K562 (cell line): ENCODE data around the gene DRG1. TPM values are rescaled to one million over a fixed set of nuclear protein-coding genes. Genes with fewer than 3 reads are reported as not detected.

ENCODE experiments used
- ATAC-seq: fragments of 200-7000 bp; cut with Tn5 transposase; 3 replicates; pipeline ENCODE4 v1.9.1; 2020; ENCODE audit warnings: moderate library complexity
- BruUV-seq: library from RNA; stranded (reverse); fragments of 400-500 nt; replicated peaks from 2 replicates; lab custom pipeline; 2021; lab: Mats Ljungman, UMichigan
- CTCF ChIA-PET: fragments of 300-600 bp; formaldehyde crosslinking; extraction: SDS; loops from one replicate; lab custom pipeline; 2021; ENCODE audit warnings: low intra/inter-chr PET ratio; lab: Yijun Ruan, JAX
- POLR2A ChIA-PET: fragments of 300-600, 350-650 bp; sonication (Branson Sonifier 250); formaldehyde crosslinking; extraction: SDS; loops from one replicate; lab custom pipeline; 2021; ENCODE audit warnings: antibody characterized with exemption, inconsistent platforms; lab: Yijun Ruan, JAX
- DNase-seq, 4 experiments: peaks; one replicate each; pipeline versions ENCODE4 v3.0.0 to v3.0.0-alpha.2; 2011 to 2018; ENCODE audit warnings: low spot score in 3 of 4, mixed read lengths in 3 of 4; ENCODE audit errors: extremely low read depth in 1 of 4
- FAIRE-seq: peaks from 2 replicates; lab custom pipeline; 2011; peaks lifted over from hg19 to GRCh38; lab: Jason Lieb, UNC
- H2AFZ ChIP-seq: 2 replicates; pipeline ENCODE4 v1.6.0; 2011; ENCODE audit warnings: low read depth, low read length, control low read depth, inconsistent platforms
- H3K27ac ChIP-seq: fragments of 200-600 bp; 3 replicates; pipeline ENCODE4 v1.8.0; 2011; ENCODE audit warnings: low read depth, mild to moderate bottlenecking, control low read depth, inconsistent platforms, low read length, moderate library complexity, mixed read lengths; ENCODE audit errors: extremely low read depth
- H3K27me3 ChIP-seq, 2 experiments: fragments of 300-600 bp in 1 of 2; 2 replicates in 1 of 2; 3 replicates in 1 of 2; pipeline versions ENCODE4 v1.6.0 to v1.8.0; 2011; ENCODE audit warnings: inconsistent platforms in 2 of 2, low read length in 2 of 2, mild to moderate bottlenecking in 1 of 2, mixed read lengths in 1 of 2, moderate library complexity in 1 of 2; ENCODE audit not compliant: control insufficient read depth in 2 of 2, insufficient read depth in 2 of 2
- H3K36me3 ChIP-seq: fragments of 300-600 bp; 3 replicates; pipeline ENCODE4 v1.8.0; 2011; ENCODE audit warnings: mild to moderate bottlenecking, low read length, inconsistent platforms; ENCODE audit not compliant: control insufficient read depth, insufficient read depth
- H3K4me1 ChIP-seq, 2 experiments: fragments of 200-600 bp in 1 of 2; replicated peaks in 1 of 2; 2 replicates in 1 of 2; 3 replicates in 1 of 2; pipeline versions ENCODE4 v1.5.1 to v1.8.0; 2011; ENCODE audit warnings: inconsistent platforms in 2 of 2, low read length in 2 of 2, mild to moderate bottlenecking in 1 of 2, mixed read lengths in 1 of 2, moderate library complexity in 1 of 2; ENCODE audit not compliant: control insufficient read depth in 2 of 2, insufficient read depth in 2 of 2
- H3K4me2 ChIP-seq: 2 replicates; pipeline ENCODE4 v1.6.1; 2011; ENCODE audit warnings: low read length, control low read depth, inconsistent platforms, mixed read lengths; ENCODE audit not compliant: insufficient read depth
- H3K4me3 ChIP-seq: fragments of 200-600 bp; sonication (generic), shearing (Covaris generic); 2 replicates; pipeline ENCODE4 v1.5.1; 2016; ENCODE audit warnings: control low read depth, inconsistent platforms
- H3K79me2 ChIP-seq: fragments of 200-600 bp; 3 replicates; pipeline ENCODE4 v1.8.0; 2011; ENCODE audit warnings: low read length, inconsistent platforms; ENCODE audit not compliant: control insufficient read depth, insufficient read depth
- H3K9ac ChIP-seq, 2 experiments: 2 replicates each; pipeline versions ENCODE4 v1.6.0 to v1.6.1; 2011; ENCODE audit warnings: low read depth in 2 of 2, low read length in 2 of 2, control low read depth in 1 of 2, inconsistent platforms in 1 of 2, mild to moderate bottlenecking in 1 of 2, mixed read lengths in 1 of 2; ENCODE audit not compliant: insufficient read depth in 1 of 2
- H3K9me1 ChIP-seq: one replicate; pipeline ENCODE4 v1.6.0; 2011; ENCODE audit warnings: inconsistent platforms, mild to moderate bottlenecking, low read length, moderate library complexity; ENCODE audit not compliant: control insufficient read depth, insufficient read depth
- H3K9me3 ChIP-seq: replicated peaks from 2 replicates; pipeline ENCODE4 v1.5.1; 2011; ENCODE audit warnings: low read depth, low read length, inconsistent platforms; ENCODE audit not compliant: control insufficient read depth, insufficient read depth
- H4K20me1 ChIP-seq: replicated peaks from 2 replicates; pipeline ENCODE4 v1.6.1; 2011; ENCODE audit warnings: low read length, inconsistent platforms, mixed read lengths; ENCODE audit not compliant: control insufficient read depth, insufficient read depth
- HNRNPL ChIP-seq: fragments of 200-400 bp; formaldehyde crosslinking; IDR thresholded peaks from 2 replicates; pipeline ENCODE4 v1.6.1; 2017; ENCODE audit warnings: low read depth, mild to moderate bottlenecking, low read length
- NR2C2 ChIP-seq, 2 experiments: fragments of 200-800 bp in 1 of 2; sonication (Bioruptor generic) in 1 of 2; sonication (generic) in 1 of 2; formaldehyde crosslinking in 1 of 2; IDR thresholded peaks; 2 replicates each; pipeline versions ENCODE4 v1.6.1 to v1.8.0; 2016 to 2022; ENCODE audit warnings: mild to moderate bottlenecking in 1 of 2, missing compliant biosample characterization in 1 of 2, missing genetic modification characterization in 1 of 2, missing genetic modification reagents in 1 of 2
- PHB2 ChIP-seq: fragments of 450-650 bp; IDR thresholded peaks from 2 replicates; pipeline ENCODE4 v1.6.1; 2017; ENCODE audit warnings: low read depth
- RAD51 ChIP-seq: fragments of 450-650 bp; IDR thresholded peaks from 2 replicates; pipeline ENCODE4 v1.7.1; 2016; ENCODE audit warnings: low read depth, mild to moderate bottlenecking, borderline replicate concordance
- ZFX ChIP-seq: sonication (generic); formaldehyde crosslinking; IDR thresholded peaks from 2 replicates; pipeline ENCODE4 v1.8.0; 2022; ENCODE audit warnings: mild to moderate bottlenecking, missing genetic modification reagents, moderate library complexity
- ZNF217 ChIP-seq: sonication (generic); formaldehyde crosslinking; IDR thresholded peaks from 2 replicates; pipeline ENCODE4 v1.8.0; 2022; ENCODE audit warnings: mild to moderate bottlenecking, missing genetic modification reagents
- WGBS: fragments of 100-300 bp; shearing (Covaris generic); methylation state at CpG from one replicate; pipeline ENCODE4 v1.1.6; 2016; ENCODE audit warnings: low coverage, mixed read lengths; ENCODE audit not compliant: insufficient coverage; ENCODE audit errors: missing lambda C conversion rate; 5-methylcytosine and 5-hydroxymethylcytosine counted together
- in situ Hi-C: fragments of 300-500 bp; cut with MboI; formaldehyde crosslinking; loops from 4 replicates; pipeline ENCODE4 v1.15.0; 2018; ENCODE audit warnings: inconsistent platforms, mixed read lengths
- intact Hi-C: fragments of 100-400 bp; cut with micrococcal nuclease; formaldehyde crosslinking; loops from 2 replicates; pipeline ENCODE4 v1.14.2; 2022
- polyA plus RNA-seq, 8 experiments: library from polyadenylated mRNA; depleted of rRNA in 4 of 8; stranded (reverse) in 5 of 8; unstranded in 3 of 8; fragments of >200 nt; fragmentation: Nextera tagmentation in 2 of 8; fragmentation: Illumina TruSeq in 1 of 8; extraction: Ambion mirVana in 2 of 8; extraction: Trizol in 1 of 8; gene quantifications; 2 replicates each; pipeline versions ENCODE4 v1.2.1 to v1.2.3, GENCODE V29; 2011 to 2014; ENCODE audit warnings: inconsistent platforms in 1 of 8, missing spikeins in 1 of 8
- total RNA-seq, 7 experiments: library from RNA; depleted of rRNA in 6 of 7; stranded (reverse); fragments of >200 nt in 6 of 7; fragmentation: Illumina TruSeq in 2 of 7; extraction: Trizol in 2 of 7; gene quantifications; 2 replicates each; pipeline versions ENCODE4 v1.2.1 to v1.2.3, GENCODE V29; 2011 to 2021; ENCODE audit warnings: low replicate concordance in 1 of 7
- TF ChIP-seq, protein P1 (sequence below): sonication (generic); formaldehyde crosslinking; IDR thresholded peaks from 2 replicates; pipeline ENCODE4 v1.8.0; 2022; ENCODE audit warnings: mild to moderate bottlenecking, low read depth, missing genetic modification reagents
- TF ChIP-seq, protein P2 (sequence below): sonication (generic); formaldehyde crosslinking; IDR thresholded peaks from 2 replicates; pipeline ENCODE4 v1.8.0; 2023; ENCODE audit warnings: mild to moderate bottlenecking, missing genetic modification reagents

DRG1 gene
- total and polyA plus RNA-seq, 9 of the 15 experiments (the other 6 are each of a cell fraction or from before 2014, with no cell fraction given): 76.4 to 211 (median 93.3) TPM

DNA sequence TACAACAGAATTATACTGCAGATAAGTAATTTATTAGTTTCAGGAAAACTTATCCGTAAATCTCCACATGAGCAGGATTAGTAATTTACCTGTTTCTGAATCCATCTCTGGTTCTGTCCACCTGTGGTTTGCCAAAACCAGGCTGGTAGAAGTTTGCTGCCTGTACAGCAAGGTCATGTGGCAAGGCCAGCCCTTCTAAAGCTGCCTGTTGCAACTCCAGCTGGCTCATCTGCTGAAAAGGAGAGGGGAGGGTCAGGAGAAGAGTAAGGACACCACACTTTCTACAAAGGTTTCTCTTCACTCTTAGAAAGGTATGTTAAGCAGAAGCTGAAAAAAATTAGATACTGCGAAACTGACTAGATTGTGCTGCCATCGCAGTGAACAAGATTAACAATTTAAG lies 47.9 kb downstream of the DRG1 start:
- no peak for TF ChIP-seq HNRNPL
- no peak for TF ChIP-seq RAD51
- TF ChIP-seq, protein P1, sequence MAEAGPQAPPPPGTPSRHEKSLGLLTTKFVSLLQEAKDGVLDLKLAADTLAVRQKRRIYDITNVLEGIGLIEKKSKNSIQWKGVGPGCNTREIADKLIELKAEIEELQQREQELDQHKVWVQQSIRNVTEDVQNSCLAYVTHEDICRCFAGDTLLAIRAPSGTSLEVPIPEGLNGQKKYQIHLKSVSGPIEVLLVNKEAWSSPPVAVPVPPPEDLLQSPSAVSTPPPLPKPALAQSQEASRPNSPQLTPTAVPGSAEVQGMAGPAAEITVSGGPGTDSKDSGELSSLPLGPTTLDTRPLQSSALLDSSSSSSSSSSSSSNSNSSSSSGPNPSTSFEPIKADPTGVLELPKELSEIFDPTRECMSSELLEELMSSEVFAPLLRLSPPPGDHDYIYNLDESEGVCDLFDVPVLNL (CRISPR knock-in tag): no peak
- no peak for TF ChIP-seq NR2C2 (CRISPR knock-in tag; IDR thresholded peaks at IDR 0.05)
- no peak for TF ChIP-seq NR2C2 (tag; IDR thresholded peaks at IDR 0.05)
- no peak for TF ChIP-seq ZNF217 (CRISPR knock-in tag)
- TF ChIP-seq, protein P2, sequence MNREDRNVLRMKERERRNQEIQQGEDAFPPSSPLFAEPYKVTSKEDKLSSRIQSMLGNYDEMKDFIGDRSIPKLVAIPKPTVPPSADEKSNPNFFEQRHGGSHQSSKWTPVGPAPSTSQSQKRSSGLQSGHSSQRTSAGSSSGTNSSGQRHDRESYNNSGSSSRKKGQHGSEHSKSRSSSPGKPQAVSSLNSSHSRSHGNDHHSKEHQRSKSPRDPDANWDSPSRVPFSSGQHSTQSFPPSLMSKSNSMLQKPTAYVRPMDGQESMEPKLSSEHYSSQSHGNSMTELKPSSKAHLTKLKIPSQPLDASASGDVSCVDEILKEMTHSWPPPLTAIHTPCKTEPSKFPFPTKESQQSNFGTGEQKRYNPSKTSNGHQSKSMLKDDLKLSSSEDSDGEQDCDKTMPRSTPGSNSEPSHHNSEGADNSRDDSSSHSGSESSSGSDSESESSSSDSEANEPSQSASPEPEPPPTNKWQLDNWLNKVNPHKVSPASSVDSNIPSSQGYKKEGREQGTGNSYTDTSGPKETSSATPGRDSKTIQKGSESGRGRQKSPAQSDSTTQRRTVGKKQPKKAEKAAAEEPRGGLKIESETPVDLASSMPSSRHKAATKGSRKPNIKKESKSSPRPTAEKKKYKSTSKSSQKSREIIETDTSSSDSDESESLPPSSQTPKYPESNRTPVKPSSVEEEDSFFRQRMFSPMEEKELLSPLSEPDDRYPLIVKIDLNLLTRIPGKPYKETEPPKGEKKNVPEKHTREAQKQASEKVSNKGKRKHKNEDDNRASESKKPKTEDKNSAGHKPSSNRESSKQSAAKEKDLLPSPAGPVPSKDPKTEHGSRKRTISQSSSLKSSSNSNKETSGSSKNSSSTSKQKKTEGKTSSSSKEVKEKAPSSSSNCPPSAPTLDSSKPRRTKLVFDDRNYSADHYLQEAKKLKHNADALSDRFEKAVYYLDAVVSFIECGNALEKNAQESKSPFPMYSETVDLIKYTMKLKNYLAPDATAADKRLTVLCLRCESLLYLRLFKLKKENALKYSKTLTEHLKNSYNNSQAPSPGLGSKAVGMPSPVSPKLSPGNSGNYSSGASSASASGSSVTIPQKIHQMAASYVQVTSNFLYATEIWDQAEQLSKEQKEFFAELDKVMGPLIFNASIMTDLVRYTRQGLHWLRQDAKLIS: no peak
- TF ChIP-seq PHB2: no peak
- TF ChIP-seq ZFX (CRISPR knock-in tag): no peak
- DNase-seq (no peak), ATAC-seq (no peak), FAIRE-seq (no peak)
- H3K27me3 ChIP-seq: no peaks in the 10 kb centered on the region
- no peak overlapping the region for H3K4me2 ChIP-seq
- no TSS peak for BruUV-seq
- H3K9me3 ChIP-seq: no peaks in the 10 kb centered on the region
- H3K4me3 ChIP-seq: no peak overlapping the region
- WGBS: 97% methylated on average over 3 of the region's 3 CpGs
- H3K9ac ChIP-seq: no peak overlapping the region
- H4K20me1 ChIP-seq: no peaks in the 10 kb centered on the region
- no peaks in the 10 kb centered on the region for H3K4me1 ChIP-seq
- ChIA-PET POLR2A (interaction anchor here (0.6 to 1.4 kb wide), 3 partner anchors 8 to 384 kb away, joined by 3 to 4 read pairs (median 3); no protein-coding TSS in a partner anchor), CTCF (no interaction called here)
- no peak overlapping the region for H2AFZ ChIP-seq
- H3K79me2 ChIP-seq: no peaks in the 10 kb centered on the region
- no peaks in the 10 kb centered on the region for H3K9me1 ChIP-seq
- intact Hi-C loops (no loop called here), in situ Hi-C loops (no loop called here)
- peaks cover 53% of the 10 kb centered on the region; the same call in 2 of the 3 replicates for H3K36me3 ChIP-seq
- H3K27ac ChIP-seq: no peak overlapping the region
